Astrocyte (in vitro differentiated cells and primary cell): ENCODE data around the gene CPA2.

ENCODE experiments used
- CTCF ChIP-seq: IDR thresholded peaks from 2 replicates; pipeline ENCODE4 v1.5.1; 2011; ENCODE audit warnings: low read depth, mild to moderate bottlenecking, inconsistent platforms, low read length, moderate library complexity; ENCODE audit not compliant: insufficient read depth
- EZH2 ChIP-seq: IDR thresholded peaks from 2 replicates; pipeline ENCODE4 v1.6.1; 2012; ENCODE audit warnings: mild to moderate bottlenecking, low read length, inconsistent platforms; ENCODE audit not compliant: insufficient read depth

GRCh38 chr7:130270947-130271800, 4.5 kb downstream of the CPA2 start:
- TF ChIP-seq CTCF (no peak), EZH2 (no peak)
